ENCODE results near the gene APEX1. TPM values are rescaled to one million over a fixed set of nuclear protein-coding genes. Genes with fewer than 3 reads are reported as not detected.
A peak's percentile ranks its signal among the peaks of the same experiment; 100 is the strongest.

The APEX1 gene
- total and polyA plus RNA-seq, 7 donors = 61.1 to 111 (median 90.5) TPM

DNA sequence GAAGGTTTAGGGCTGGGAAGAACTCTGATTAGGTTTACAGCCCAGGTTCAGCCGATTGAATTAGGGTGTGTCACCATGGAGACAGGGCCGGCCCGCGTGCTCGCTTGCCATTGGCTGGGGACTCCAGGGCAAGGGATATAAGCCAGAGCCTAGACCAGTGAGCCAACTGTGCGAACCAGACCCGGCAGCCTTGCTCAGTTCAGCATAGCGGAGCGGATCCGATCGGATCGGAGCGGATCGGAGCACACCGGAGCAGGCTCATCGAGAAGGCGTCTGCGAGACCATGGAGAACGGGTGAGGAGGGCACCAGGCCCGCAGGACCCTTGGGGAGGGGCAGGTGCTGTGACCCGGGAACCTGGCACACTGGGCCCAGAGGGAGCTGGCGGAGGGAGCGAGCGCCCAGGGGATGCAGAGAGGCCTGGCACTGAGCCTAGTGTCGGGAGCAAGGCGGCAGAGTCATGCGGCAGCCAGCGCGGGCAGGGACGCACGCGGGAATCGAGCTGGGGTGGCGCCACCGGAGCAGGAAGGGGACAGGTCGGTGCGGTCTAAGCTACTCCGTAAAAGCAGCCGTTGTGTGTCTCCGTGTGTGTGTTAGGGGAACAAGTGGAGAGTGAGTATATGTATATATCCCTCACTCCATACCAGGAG is 14.3 kb downstream of the APEX1 start, which contains the start of gene PNP:
Gene PNP (plus strand): TSS at position 165 of the 648 bp plus-strand sequence. CDS start 119 bp downstream, at position 284.
- H3K4me3 ChIP-seq = peak within 1 kb of the TSS; percentile 78
- TF ChIP-seq, protein P1, sequence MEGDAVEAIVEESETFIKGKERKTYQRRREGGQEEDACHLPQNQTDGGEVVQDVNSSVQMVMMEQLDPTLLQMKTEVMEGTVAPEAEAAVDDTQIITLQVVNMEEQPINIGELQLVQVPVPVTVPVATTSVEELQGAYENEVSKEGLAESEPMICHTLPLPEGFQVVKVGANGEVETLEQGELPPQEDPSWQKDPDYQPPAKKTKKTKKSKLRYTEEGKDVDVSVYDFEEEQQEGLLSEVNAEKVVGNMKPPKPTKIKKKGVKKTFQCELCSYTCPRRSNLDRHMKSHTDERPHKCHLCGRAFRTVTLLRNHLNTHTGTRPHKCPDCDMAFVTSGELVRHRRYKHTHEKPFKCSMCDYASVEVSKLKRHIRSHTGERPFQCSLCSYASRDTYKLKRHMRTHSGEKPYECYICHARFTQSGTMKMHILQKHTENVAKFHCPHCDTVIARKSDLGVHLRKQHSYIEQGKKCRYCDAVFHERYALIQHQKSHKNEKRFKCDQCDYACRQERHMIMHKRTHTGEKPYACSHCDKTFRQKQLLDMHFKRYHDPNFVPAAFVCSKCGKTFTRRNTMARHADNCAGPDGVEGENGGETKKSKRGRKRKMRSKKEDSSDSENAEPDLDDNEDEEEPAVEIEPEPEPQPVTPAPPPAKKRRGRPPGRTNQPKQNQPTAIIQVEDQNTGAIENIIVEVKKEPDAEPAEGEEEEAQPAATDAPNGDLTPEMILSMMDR (IDR thresholded peaks at IDR 0.05) = no peak
- H3K27me3 ChIP-seq (ENCODE audit: insufficient read depth in 3 of 3, low read length in 2 of 3) = no peaks in the 10 kb centered on the region
- intact Hi-C loops (cut with DNase I) = loop anchor here (5.0 to 10.0 kb wide), 2 partner anchors 138 to 215 kb away; partner anchors contain the start of genes ANG (in 1 of the 2) and RNASE4 (in 1 of the 2)
- H3K27ac ChIP-seq = peak within 1 kb of the TSS; percentile 75
- peaks cover 3 to 19% of the 10 kb centered on the region in 2 donors for H3K36me3 ChIP-seq (ENCODE audit: insufficient read depth in 1 of 2, low read depth in 1 of 2)
- DNase-seq (peak; percentile 85 to 89), ATAC-seq (peak; percentile 88 to 93 (median 89))
- no peaks in the 10 kb centered on the region for H3K9me3 ChIP-seq
- H3K4me1 ChIP-seq = peaks cover 6% of the 10 kb centered on the region
- 0 to 1% (median 0%) methylated on average over 39 to 40 of the region's 40 CpGs for WGBS, 3 donors

DNA sequence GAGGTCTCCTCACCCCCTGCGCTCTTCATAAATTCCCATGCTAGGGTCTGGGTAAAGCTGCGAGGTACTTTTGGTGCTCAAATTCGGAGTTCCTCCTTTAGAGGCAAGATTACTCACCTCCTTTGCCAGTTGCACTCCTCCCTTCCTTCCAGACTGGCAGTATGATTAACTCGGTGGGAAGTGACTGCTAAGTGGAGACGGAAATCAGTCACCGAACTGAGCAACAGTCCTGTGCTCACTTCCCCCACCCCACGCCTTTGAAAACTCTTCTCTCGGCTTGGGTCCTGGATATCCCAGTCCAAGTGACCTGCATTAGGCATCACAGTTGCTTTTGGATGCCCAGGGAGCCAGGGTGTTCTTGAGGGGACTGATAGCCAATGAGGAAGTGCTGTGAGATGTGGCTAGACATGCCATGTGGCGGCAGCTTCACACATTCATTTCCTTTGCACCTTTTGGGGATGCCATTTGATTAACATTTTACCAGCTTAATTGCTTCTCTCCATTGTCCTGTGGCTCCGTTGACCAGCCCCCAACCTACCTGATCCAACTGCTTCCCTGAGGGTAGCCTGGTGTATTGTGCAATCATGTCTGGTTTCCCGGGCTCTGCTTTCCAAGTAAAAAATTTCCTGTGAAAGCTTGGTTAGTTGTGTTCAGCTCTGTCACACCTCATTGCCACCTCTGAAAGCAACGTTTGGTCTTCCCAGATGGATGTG is 15.0 kb downstream of the APEX1 start:
- H3K27ac ChIP-seq = peak overlapping the region; percentile 75
- no peaks in the 10 kb centered on the region for H3K27me3 ChIP-seq (ENCODE audit: insufficient read depth in 3 of 3, low read length in 2 of 3)
- ATAC-seq (peak; percentile 71 to 84 (median 75)), DNase-seq (peak in 1 of 2 donors; percentile 18)
- H3K4me1 ChIP-seq = peaks cover 6% of the 10 kb centered on the region
- intact Hi-C loops (cut with DNase I) = loop anchor here (5.0 to 10.0 kb wide), 2 partner anchors 137 to 215 kb away; partner anchors contain the start of genes ANG (in 1 of the 2) and RNASE4 (in 1 of the 2)
- WGBS, 3 donors = 3 to 5% (median 5%) methylated on average over 12 of the region's 12 CpGs
- TF ChIP-seq, protein P1 (IDR thresholded peaks at IDR 0.05) = no peak
- H3K4me3 ChIP-seq = peak overlapping the region; percentile 78
- peaks cover 3 to 25% of the 10 kb centered on the region in 2 donors for H3K36me3 ChIP-seq (ENCODE audit: insufficient read depth in 1 of 2, low read depth in 1 of 2)
- no peaks in the 10 kb centered on the region for H3K9me3 ChIP-seq

DNA sequence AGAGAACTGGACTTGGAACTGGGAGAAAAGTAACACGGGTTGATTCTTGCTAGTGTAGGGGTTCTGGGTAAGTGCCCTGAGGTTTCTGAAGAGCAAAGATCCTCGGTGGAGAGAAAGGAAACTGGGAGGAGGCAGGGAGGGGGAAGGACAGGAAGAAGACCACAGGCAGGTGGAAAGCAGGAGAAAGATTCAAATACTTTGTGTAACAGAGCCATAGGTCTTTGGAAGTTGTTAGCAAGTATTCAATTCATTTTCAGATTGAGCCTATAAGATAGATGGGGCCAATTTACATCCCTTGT is 15.5 kb downstream of the APEX1 start:
- peaks cover 4 to 31% of the 10 kb centered on the region in 2 donors for H3K36me3 ChIP-seq (ENCODE audit: insufficient read depth in 1 of 2, low read depth in 1 of 2)
- H3K27ac ChIP-seq = peak overlapping the region; percentile 75
- ATAC-seq (no peak), DNase-seq (no peak)
- no peaks in the 10 kb centered on the region for H3K9me3 ChIP-seq
- TF ChIP-seq, protein P1 (IDR thresholded peaks at IDR 0.05) = no peak
- H3K4me3 ChIP-seq = peak overlapping the region; percentile 78
- no peaks in the 10 kb centered on the region for H3K27me3 ChIP-seq (ENCODE audit: insufficient read depth in 3 of 3, low read length in 2 of 3)
- H3K4me1 ChIP-seq = peaks cover 6% of the 10 kb centered on the region
- intact Hi-C loops (cut with DNase I) = no loop called here
- WGBS, 3 donors = 1 to 6% (median 3%) methylated on average over 2 of the region's 2 CpGs

DNA sequence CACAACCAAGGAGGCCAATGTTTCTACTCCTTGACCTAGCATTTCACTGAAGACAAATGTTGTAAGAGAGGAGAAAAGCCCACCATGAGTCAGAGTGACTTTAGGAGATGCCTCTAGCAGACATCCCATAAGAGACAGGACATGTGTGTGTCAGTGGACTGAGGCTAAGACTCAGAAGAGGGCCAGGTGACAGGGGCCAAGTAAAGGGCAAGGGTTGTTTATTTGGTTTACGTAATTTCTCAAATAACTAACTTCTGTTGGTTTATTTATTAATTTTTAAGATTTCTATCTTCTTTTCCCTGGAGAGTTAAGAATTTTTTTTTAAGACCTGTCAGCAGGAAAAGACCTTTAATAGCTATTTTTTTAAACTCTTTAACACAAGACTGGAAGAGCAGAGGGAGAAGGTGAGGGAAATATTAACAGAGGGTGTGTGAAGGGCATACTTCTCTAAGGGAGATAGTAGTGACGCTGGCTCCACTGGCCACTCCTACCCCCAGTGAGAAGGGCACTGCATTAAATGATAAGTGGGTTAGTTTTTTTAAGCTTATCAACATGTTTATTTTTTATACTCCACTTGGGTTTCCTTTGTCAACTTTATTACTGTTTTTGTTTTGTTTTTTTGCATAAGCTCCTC is 17.6 kb downstream of the APEX1 start:
- intact Hi-C loops (cut with DNase I) = no loop called here
- Histone ChIP-seq H3K4me1 (peaks cover 6% of the 10 kb centered on the region), H3K27ac (no peak overlapping the region), H3K36me3 (ENCODE audit: insufficient read depth in 1 of 2, low read depth in 1 of 2) (peaks cover 13 to 45% of the 10 kb centered on the region in 2 donors), H3K27me3 (ENCODE audit: insufficient read depth in 3 of 3, low read length in 2 of 3) (no peaks in the 10 kb centered on the region), H3K4me3 (no peak overlapping the region), H3K9me3 (no peaks in the 10 kb centered on the region)
- TF ChIP-seq, protein P1 (IDR thresholded peaks at IDR 0.05) = no peak
- 87 to 92% (median 91%) methylated on average over 2 of the region's 2 CpGs for WGBS, 3 donors
- ATAC-seq (no peak), DNase-seq (no peak)
